HepG2 (cell line): ENCODE measurements around the gene SIAH2. TPM values are rescaled to one million over a fixed set of nuclear protein-coding genes. Genes with fewer than 3 reads are reported as not detected.

Experiments
- ATAC-seq: fragments of 200-7000 bp; cut with Tn5 transposase; 3 replicates; pipeline ENCODE4 v1.9.1; 2020; ENCODE audit warnings: mild to moderate bottlenecking, moderate library complexity
- BruUV-seq: library from RNA; stranded (reverse); fragments of 400-500 nt; replicated peaks from 2 replicates; lab custom pipeline; 2021; lab: Mats Ljungman, UMichigan
- CTCF ChIA-PET: fragments of 300-600 bp; formaldehyde crosslinking; extraction: SDS; loops from one replicate; lab custom pipeline; 2021; ENCODE audit warnings: low total read pairs, inconsistent platforms, low intra/inter-chr PET ratio; lab: Yijun Ruan, JAX
- POLR2A ChIA-PET: fragments of 350-600 bp; sonication (Branson Sonifier 250); formaldehyde crosslinking; loops from one replicate; lab custom pipeline; 2020; ENCODE audit warnings: antibody characterized with exemption, inconsistent platforms; lab: Yijun Ruan, JAX
- DNase-seq: peaks from one replicate; pipeline ENCODE4 v3.0.0-alpha.2; 2015; ENCODE audit warnings: low spot score
- FAIRE-seq: peaks from 3 replicates; lab custom pipeline; 2011; peaks lifted over from hg19 to GRCh38; lab: Jason Lieb, UNC
- H2AFZ ChIP-seq: one replicate; pipeline ENCODE4 v1.6.1; 2011; ENCODE audit warnings: low read length, inconsistent platforms
- H3K27ac ChIP-seq: fragments of 300-600 bp; 3 replicates; pipeline ENCODE4 v1.8.0; 2011; ENCODE audit warnings: mixed run types, mild to moderate bottlenecking, mixed read lengths, low read length, inconsistent platforms; ENCODE audit not compliant: insufficient read depth; ENCODE audit errors: extremely low read length
- H3K27me3 ChIP-seq, 2 experiments: fragments of 200-600 bp in 1 of 2; 2 replicates in 1 of 2; 3 replicates in 1 of 2; pipeline versions ENCODE4 v1.6.0 to v1.8.0; 2011; ENCODE audit warnings: low read length in 2 of 2, mild to moderate bottlenecking in 2 of 2, moderate library complexity in 2 of 2, inconsistent platforms in 1 of 2; ENCODE audit not compliant: insufficient read depth in 2 of 2, control insufficient read depth in 1 of 2
- H3K36me3 ChIP-seq, 2 experiments: fragments of 200-600 bp in 1 of 2; replicated peaks in 1 of 2; 2 replicates in 1 of 2; 3 replicates in 1 of 2; pipeline versions ENCODE4 v1.5.1 to v1.8.0; 2011; ENCODE audit warnings: low read length in 2 of 2, inconsistent platforms in 1 of 2; ENCODE audit not compliant: insufficient read depth in 2 of 2, control insufficient read depth in 1 of 2
- H3K4me1 ChIP-seq: 2 replicates; pipeline ENCODE4 v1.5.1; 2012; ENCODE audit warnings: low read length, inconsistent platforms; ENCODE audit not compliant: insufficient read depth
- H3K4me2 ChIP-seq: 2 replicates; pipeline ENCODE4 v1.6.0; 2011; ENCODE audit warnings: low read depth, low read length, inconsistent platforms
- H3K4me3 ChIP-seq, 3 experiments: fragments of 200-600 bp in 1 of 3; sonication (generic), shearing (Covaris generic) in 1 of 3; replicated peaks in 1 of 3; 2 replicates each; pipeline ENCODE4 v1.5.1; 2011 to 2016; ENCODE audit warnings: low read length in 3 of 3, inconsistent platforms in 2 of 3, low read depth in 2 of 3, mild to moderate bottlenecking in 2 of 3, control low read depth in 1 of 3, mixed read lengths in 1 of 3; ENCODE audit not compliant: insufficient read depth in 1 of 3
- H3K79me2 ChIP-seq: one replicate; pipeline ENCODE4 v1.6.1; 2011; ENCODE audit warnings: low read length, inconsistent platforms; ENCODE audit not compliant: insufficient read depth
- H3K9ac ChIP-seq: 2 replicates; pipeline ENCODE4 v1.6.0; 2011; ENCODE audit warnings: mild to moderate bottlenecking, low read depth, low read length, inconsistent platforms; ENCODE audit not compliant: insufficient read depth
- H3K9me3 ChIP-seq: 2 replicates; pipeline ENCODE4 v1.5.1; 2012; ENCODE audit warnings: mild to moderate bottlenecking, low read length
- H4K20me1 ChIP-seq: 2 replicates; pipeline ENCODE4 v1.6.0; 2011; ENCODE audit warnings: inconsistent platforms, mild to moderate bottlenecking, low read length, moderate library complexity; ENCODE audit not compliant: insufficient read depth
- NFE2 ChIP-seq: sonication (generic); formaldehyde crosslinking; IDR thresholded peaks from 2 replicates; pipeline ENCODE4 v1.4.0; 2020; ENCODE audit warnings: missing genetic modification reagents
- PRMT3 ChIP-seq: sonication (generic); formaldehyde crosslinking; IDR thresholded peaks from 2 replicates; pipeline ENCODE4 v1.8.1; 2022; ENCODE audit warnings: low read depth, mild to moderate bottlenecking, moderate library complexity, missing genetic modification reagents, borderline replicate concordance
- ZNF766 ChIP-seq: sonication (generic); formaldehyde crosslinking; IDR thresholded peaks from 2 replicates; pipeline ENCODE4 v1.5.0; 2020; ENCODE audit warnings: missing genetic modification reagents, borderline replicate concordance
- WGBS: methylation state at CpG from one replicate; pipeline ENCODE4 v1.1.6; 2017; ENCODE audit warnings: low lambda C conversion rate; 5-methylcytosine and 5-hydroxymethylcytosine counted together
- in situ Hi-C: cut with HindIII; loops from 2 replicates; pipeline ENCODE4 v1.10.0; 2017; ENCODE audit warnings: low pct_unique_long_range_greater_than_20kb; ENCODE audit not compliant: extremely low pct_ligation_motif_present
- intact Hi-C: fragments of 100-400 bp; cut with micrococcal nuclease; formaldehyde crosslinking; loops from one replicate; pipeline ENCODE4 v1.10.0; 2022; ENCODE audit not compliant: unreplicated experiment
- polyA plus RNA-seq, 8 experiments: library from polyadenylated mRNA; depleted of rRNA in 3 of 8; stranded (reverse) in 7 of 8; unstranded in 1 of 8; fragments of >200 nt; fragmentation: Illumina TruSeq in 4 of 8; extraction: Trizol in 4 of 8; gene quantifications; 2 replicates each; pipeline versions ENCODE4 v1.2.1 to v1.2.3, GENCODE V29; 2011 to 2016; ENCODE audit warnings: low read depth in 4 of 8, missing spikeins in 1 of 8, mixed read lengths in 1 of 8; ENCODE audit not compliant: insufficient read depth in 1 of 8
- total RNA-seq, 5 experiments: library from RNA; depleted of rRNA; stranded (reverse); fragments of >200 nt; fragmentation: Illumina TruSeq; extraction: Trizol; gene quantifications; 2 replicates each; pipeline ENCODE4 v1.2.3, GENCODE V29; 2016; ENCODE audit warnings: low read depth in 1 of 5
- TF ChIP-seq, protein P1 (sequence below): sonication (generic); formaldehyde crosslinking; IDR thresholded peaks from 2 replicates; pipeline ENCODE4 v1.8.1; 2023; ENCODE audit warnings: mild to moderate bottlenecking, missing genetic modification reagents

Gene SIAH2
- total and polyA plus RNA-seq, 2 of the 13 experiments (the other 11 are each of a cell fraction or from before 2014, with no cell fraction given) = 71.8 to 117 TPM

- TF ChIP-seq, protein P1, sequence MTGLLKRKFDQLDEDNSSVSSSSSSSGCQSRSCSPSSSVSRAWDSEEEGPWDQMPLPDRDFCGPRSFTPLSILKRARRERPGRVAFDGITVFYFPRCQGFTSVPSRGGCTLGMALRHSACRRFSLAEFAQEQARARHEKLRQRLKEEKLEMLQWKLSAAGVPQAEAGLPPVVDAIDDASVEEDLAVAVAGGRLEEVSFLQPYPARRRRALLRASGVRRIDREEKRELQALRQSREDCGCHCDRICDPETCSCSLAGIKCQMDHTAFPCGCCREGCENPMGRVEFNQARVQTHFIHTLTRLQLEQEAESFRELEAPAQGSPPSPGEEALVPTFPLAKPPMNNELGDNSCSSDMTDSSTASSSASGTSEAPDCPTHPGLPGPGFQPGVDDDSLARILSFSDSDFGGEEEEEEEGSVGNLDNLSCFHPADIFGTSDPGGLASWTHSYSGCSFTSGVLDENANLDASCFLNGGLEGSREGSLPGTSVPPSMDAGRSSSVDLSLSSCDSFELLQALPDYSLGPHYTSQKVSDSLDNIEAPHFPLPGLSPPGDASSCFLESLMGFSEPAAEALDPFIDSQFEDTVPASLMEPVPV = no peak
- TF ChIP-seq NFE2 (CRISPR knock-in tag) = no peak
These were observed 18.1 kb downstream of the SIAH2 start (continued) for GRCh38 chr3:150744919-150745211.

DNA sequence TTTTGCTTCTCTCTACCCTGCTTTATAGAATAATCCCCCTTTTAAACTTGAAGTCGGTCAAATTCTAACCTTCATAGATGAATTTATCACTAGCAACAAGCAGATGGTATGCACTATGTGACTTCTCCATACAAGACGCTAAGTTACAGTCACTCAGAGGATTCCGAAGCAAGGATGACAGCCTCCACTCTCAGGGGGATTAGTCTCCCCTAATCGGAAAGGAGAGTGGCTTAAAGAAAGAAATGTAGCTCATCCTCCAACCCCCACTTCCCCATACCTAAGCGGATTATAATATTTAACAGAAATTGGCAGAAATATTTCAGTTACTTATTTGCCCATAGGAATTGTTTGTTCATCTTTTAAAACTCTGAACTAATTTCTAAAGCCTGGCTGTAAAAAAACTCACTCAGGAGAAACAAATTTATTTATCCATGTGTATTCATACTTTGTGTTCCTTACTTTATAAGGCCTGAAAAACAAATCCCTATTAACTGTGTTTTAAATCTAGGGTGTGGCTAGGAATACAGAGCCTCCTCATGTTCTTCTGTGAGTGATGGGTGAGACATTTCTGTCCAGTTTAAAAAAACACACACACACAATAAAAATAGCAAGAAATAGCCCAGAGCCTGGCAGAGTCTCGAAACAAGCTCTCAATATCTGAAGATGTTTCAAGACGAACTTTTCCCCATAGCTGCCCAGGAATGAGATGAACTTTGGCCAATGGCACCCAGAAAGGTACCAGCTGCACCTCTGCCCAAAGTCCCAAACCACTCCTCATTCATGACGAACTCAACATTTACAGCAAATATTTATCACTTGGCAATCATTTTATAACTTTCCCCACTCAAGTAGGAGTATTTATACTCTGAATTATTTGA is 18.7 kb downstream of the SIAH2 start:
- CTCF ChIA-PET = no interaction called here

GRCh38 chr3:150743508-150743907 is 19.5 kb downstream of the SIAH2 start:
- H3K79me2 ChIP-seq = peaks cover 71% of the 10 kb centered on the region
- FAIRE-seq (no peak), ATAC-seq (no peak), DNase-seq (no peak)
- 73% methylated on average over 1 of the region's 2 CpGs for WGBS
- peaks cover 100% of the 10 kb centered on the region for H3K4me1 ChIP-seq
- peak overlapping the region; percentile 99 for H3K27ac ChIP-seq
- ChIA-PET CTCF (no interaction called here), POLR2A (interaction anchor here (0.7 to 2.4 kb wide), 3 partner anchors 10 to 21 kb away, joined by 3 to 5 read pairs (median 5); partner anchors contain the start of gene SIAH2)
- no peak overlapping the region for H2AFZ ChIP-seq
- H3K4me2 ChIP-seq = no peak overlapping the region
- no peaks in the 10 kb centered on the region for H3K27me3 ChIP-seq
- peaks cover 56% of the 10 kb centered on the region for H4K20me1 ChIP-seq
- no peak for TF ChIP-seq PRMT3
- H3K36me3 ChIP-seq = peaks cover 6 to 52% of the 10 kb centered on the region in 2 experiments; a peak in 4 of 5 replicates
- BruUV-seq = no TSS peak
- in situ Hi-C loops = no loop called here
- H3K9ac ChIP-seq = no peak overlapping the region
- intact Hi-C loops = no loop called here
- H3K4me3 ChIP-seq = no peak overlapping the region
- H3K9me3 ChIP-seq = no peaks in the 10 kb centered on the region

More for the DNA sequence above, 18.7 kb downstream of the SIAH2 start:
- no peak overlapping the region for H3K9ac ChIP-seq
- no peak for TF ChIP-seq ZNF766 (CRISPR knock-in tag)
- POLR2A ChIA-PET = interaction anchor here (1.6 to 2.4 kb wide), 2 partner anchors 15 to 19 kb away, joined by 5 to 6 read pairs; partner anchors contain the start of gene SIAH2
- no peak overlapping the region for H3K4me2 ChIP-seq
- no peak overlapping the region for H2AFZ ChIP-seq
- no peak overlapping the region for H3K4me3 ChIP-seq
- BruUV-seq = no TSS peak
- 84% methylated on average over 8 of the region's 8 CpGs for WGBS
- H3K4me1 ChIP-seq = peaks cover 100% of the 10 kb centered on the region
- no peaks in the 10 kb centered on the region for H3K9me3 ChIP-seq
- H4K20me1 ChIP-seq = peaks cover 64% of the 10 kb centered on the region
- peak overlapping the region; percentile 99 for H3K27ac ChIP-seq
- DNase-seq = no peak
- intact Hi-C loops (no loop called here), in situ Hi-C loops (no loop called here)
- peaks cover 6 to 52% of the 10 kb centered on the region in 2 experiments; a peak in 4 of 5 replicates for H3K36me3 ChIP-seq
- no peak for FAIRE-seq
- H3K27me3 ChIP-seq = no peaks in the 10 kb centered on the region
- H3K79me2 ChIP-seq = peaks cover 79% of the 10 kb centered on the region
- ATAC-seq = no peak
